ENCODE data around the gene CSTF1. TPM values are rescaled to one million over a fixed set of nuclear protein-coding genes. Genes with fewer than 3 reads are reported as not detected.
A peak's percentile ranks its signal among the peaks of the same experiment; 100 is the strongest.

CSTF1 gene
- total RNA-seq, result 10 to 100 TPM; 68.5 to 88.7 TPM

GRCh38 chr20:56392132-56392880 lies at the start of gene CSTF1, which contains the start of gene AURKA:
Gene CSTF1 (plus strand): TSS chr20:56392645. CDS start chr20:56395553, 2,908 bp downstream.
Gene AURKA (minus strand): TSS chr20:56392215. CDS start chr20:56388197, 4,018 bp downstream.
- no peaks in the 10 kb centered on the region for H3K9me3 Mint-ChIP-seq
- DNase-seq (ENCODE audit: low spot score in 2 of 2), result peak; percentile 98 to 100
- H3K36me3 Mint-ChIP-seq, result peaks cover 16 to 36% of the 10 kb centered on the region in 2 donors
- no peak within 1 kb of the TSS for H3K27ac Mint-ChIP-seq
- ATAC-seq, result peak; percentile 95 to 96

GRCh38 chr20:56342783-56343182 lies 49.7 kb upstream of the CSTF1 start:
- no peaks in the 10 kb centered on the region for H3K9me3 Mint-ChIP-seq
- DNase-seq (ENCODE audit: low spot score in 2 of 2) (no peak), ATAC-seq (no peak)
- no peak overlapping the region for H3K27ac Mint-ChIP-seq
- no peaks in the 10 kb centered on the region for H3K36me3 Mint-ChIP-seq

- no peak overlapping the region for H3K27ac Mint-ChIP-seq
- ATAC-seq (peak; percentile 63 to 93), DNase-seq (ENCODE audit: low spot score in 2 of 2) (peak in 1 of 2 donors; percentile 72)
- H3K36me3 Mint-ChIP-seq, result no peaks in the 10 kb centered on the region
- H3K9me3 Mint-ChIP-seq, result no peaks in the 10 kb centered on the region
Measured at GRCh38 chr20:56343861-56344381, 48.5 kb upstream of the CSTF1 start.

- Mint-ChIP-seq H3K36me3 (no peaks in the 10 kb centered on the region), H3K27ac (no peak overlapping the region), H3K9me3 (no peaks in the 10 kb centered on the region)
- DNase-seq (ENCODE audit: low spot score in 2 of 2) (no peak), ATAC-seq (no peak)
Measured at GRCh38 chr20:56345911-56346310, 46.5 kb upstream of the CSTF1 start.

- Mint-ChIP-seq H3K9me3 (no peaks in the 10 kb centered on the region), H3K27ac (no peak overlapping the region), H3K36me3 (no peaks in the 10 kb centered on the region)
- DNase-seq (ENCODE audit: low spot score in 2 of 2) (no peak), ATAC-seq (no peak)
Measured at GRCh38 chr20:56347628-56348304, 44.7 kb upstream of the CSTF1 start.

- ATAC-seq, result no peak
Measured at GRCh38 chr20:56348305-56348693, 44.1 kb upstream of the CSTF1 start.

GRCh38 chr20:56348746-56349145 lies 43.7 kb upstream of the CSTF1 start:
- no peaks in the 10 kb centered on the region for H3K9me3 Mint-ChIP-seq
- no peak for DNase-seq (ENCODE audit: low spot score in 2 of 2)
- H3K27ac Mint-ChIP-seq, result no peak overlapping the region
- no peak for ATAC-seq
- no peaks in the 10 kb centered on the region for H3K36me3 Mint-ChIP-seq

More at GRCh38 chr20:56348305-56348693, 44.1 kb upstream of the CSTF1 start:
- H3K9me3 Mint-ChIP-seq, result no peaks in the 10 kb centered on the region
- no peaks in the 10 kb centered on the region for H3K36me3 Mint-ChIP-seq
- H3K27ac Mint-ChIP-seq, result no peak overlapping the region
- no peak for DNase-seq (ENCODE audit: low spot score in 2 of 2)

GRCh38 chr20:56350842-56351241 lies 41.6 kb upstream of the CSTF1 start:
- ATAC-seq (no peak), DNase-seq (ENCODE audit: low spot score in 2 of 2) (no peak)
- H3K27ac Mint-ChIP-seq, result no peak overlapping the region
- no peaks in the 10 kb centered on the region for H3K36me3 Mint-ChIP-seq
- H3K9me3 Mint-ChIP-seq, result no peaks in the 10 kb centered on the region

GRCh38 chr20:56352345-56353055 lies 39.9 kb upstream of the CSTF1 start:
- H3K36me3 Mint-ChIP-seq, result no peaks in the 10 kb centered on the region
- H3K9me3 Mint-ChIP-seq, result no peaks in the 10 kb centered on the region
- no peak for DNase-seq (ENCODE audit: low spot score in 2 of 2)
- no peak overlapping the region for H3K27ac Mint-ChIP-seq
- ATAC-seq, result no peak

GRCh38 chr20:56353356-56353755 lies 39.1 kb upstream of the CSTF1 start:
- no peak for ATAC-seq
- no peaks in the 10 kb centered on the region for H3K36me3 Mint-ChIP-seq
- no peak for DNase-seq (ENCODE audit: low spot score in 2 of 2)
- no peak overlapping the region for H3K27ac Mint-ChIP-seq
- H3K9me3 Mint-ChIP-seq, result no peaks in the 10 kb centered on the region

- H3K27ac Mint-ChIP-seq, result no peak overlapping the region
- H3K9me3 Mint-ChIP-seq, result no peaks in the 10 kb centered on the region
- DNase-seq (ENCODE audit: low spot score in 2 of 2), result no peak
- H3K36me3 Mint-ChIP-seq, result no peaks in the 10 kb centered on the region
- no peak for ATAC-seq
Measured at GRCh38 chr20:56358070-56358469, 34.4 kb upstream of the CSTF1 start.

- DNase-seq (ENCODE audit: low spot score in 2 of 2) (peak; percentile 84 to 85), ATAC-seq (peak; percentile 98 to 99)
- H3K36me3 Mint-ChIP-seq, result no peaks in the 10 kb centered on the region
- no peaks in the 10 kb centered on the region for H3K9me3 Mint-ChIP-seq
- H3K27ac Mint-ChIP-seq, result peak within 1 kb of the TSS; percentile 79 to 83
Measured at GRCh38 chr20:56358600-56359211, 33.7 kb upstream of the CSTF1 start, which contains the start of gene FAM210B. Gene FAM210B (plus strand): TSS chr20:56358974. CDS start chr20:56359006, 32 bp downstream.

- peak in 1 of 2 donors; percentile 25 for DNase-seq (ENCODE audit: low spot score in 2 of 2)
- ATAC-seq, result peak; percentile 24 to 42
- H3K36me3 Mint-ChIP-seq, result no peaks in the 10 kb centered on the region
- no peaks in the 10 kb centered on the region for H3K9me3 Mint-ChIP-seq
- H3K27ac Mint-ChIP-seq, result peak overlapping the region; percentile 79 to 83
Measured at GRCh38 chr20:56359212-56360132, 33.0 kb upstream of the CSTF1 start.

- DNase-seq (ENCODE audit: low spot score in 2 of 2) (no peak), ATAC-seq (no peak)
- no peaks in the 10 kb centered on the region for H3K36me3 Mint-ChIP-seq
- peak overlapping the region; percentile 65 to 83 for H3K27ac Mint-ChIP-seq
- no peaks in the 10 kb centered on the region for H3K9me3 Mint-ChIP-seq
Measured at GRCh38 chr20:56360133-56360907, 32.1 kb upstream of the CSTF1 start.

GRCh38 chr20:56360908-56361205 lies 31.6 kb upstream of the CSTF1 start:
- DNase-seq (ENCODE audit: low spot score in 2 of 2), result no peak
- ATAC-seq, result no peak
- Mint-ChIP-seq H3K27ac (no peak overlapping the region), H3K36me3 (no peaks in the 10 kb centered on the region), H3K9me3 (no peaks in the 10 kb centered on the region)

Data from activated naive CD4-positive, alpha-beta T cell treated with anti-CD3 and anti-CD28 coated beads, Interleukin-2, amount 50 U/mL, for 72 hours (primary cell).